GM23248 (cell line): ENCODE measurements around the gene USF1.

Source experiments
- EZH2 ChIP-seq: fragments of 200-600 bp; sonication (generic); IDR thresholded peaks from 2 replicates; pipeline ENCODE4 v1.6.1; 2018; ENCODE audit warnings: antibody characterized with exemption, mild to moderate bottlenecking; ENCODE audit not compliant: insufficient read depth, poor library complexity, severe bottlenecking
- EZH2phosphoT487 ChIP-seq: fragments of 200-600 bp; sonication (generic); IDR thresholded peaks from 2 replicates; pipeline ENCODE4 v1.6.1; 2018; ENCODE audit warnings: antibody characterized with exemption, moderate library complexity, mild to moderate bottlenecking, low read depth; ENCODE audit not compliant: insufficient read depth

GRCh38 chr1:161076410-161076809, 30.6 kb upstream of the USF1 start:
- TF ChIP-seq EZH2 (no peak), EZH2phosphoT487 (no peak)
